GM19193 (cell line): ENCODE data around the gene LNPEP.

Experiments
- POLR2A ChIP-seq: IDR thresholded peaks from 4 replicates; pipeline ENCODE4 v1.6.1; 2011; ENCODE audit not compliant: insufficient read depth, insufficient read length; ENCODE audit errors: extremely low read depth

LNPEP gene

DNA sequence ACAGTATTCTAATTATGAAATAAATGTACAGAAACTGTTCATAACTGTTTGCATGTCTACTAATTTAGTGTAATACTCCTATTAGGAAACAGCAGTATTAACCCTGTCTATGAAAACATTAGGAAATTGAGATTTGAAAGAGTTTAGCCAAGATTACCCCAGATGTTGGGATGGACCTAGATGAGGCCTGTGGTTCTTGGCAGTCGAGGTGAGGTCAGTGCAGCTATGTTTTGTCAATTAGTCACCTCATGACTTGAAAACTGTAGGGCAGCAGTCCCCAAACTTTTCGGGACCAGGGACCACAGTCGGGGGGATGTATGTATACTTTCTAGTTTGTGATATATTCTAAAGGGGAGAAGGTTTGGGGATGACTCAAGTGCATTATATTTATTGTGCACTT, 4.7 kb downstream of the LNPEP start:
- TF ChIP-seq POLR2A: no peak

DNA sequence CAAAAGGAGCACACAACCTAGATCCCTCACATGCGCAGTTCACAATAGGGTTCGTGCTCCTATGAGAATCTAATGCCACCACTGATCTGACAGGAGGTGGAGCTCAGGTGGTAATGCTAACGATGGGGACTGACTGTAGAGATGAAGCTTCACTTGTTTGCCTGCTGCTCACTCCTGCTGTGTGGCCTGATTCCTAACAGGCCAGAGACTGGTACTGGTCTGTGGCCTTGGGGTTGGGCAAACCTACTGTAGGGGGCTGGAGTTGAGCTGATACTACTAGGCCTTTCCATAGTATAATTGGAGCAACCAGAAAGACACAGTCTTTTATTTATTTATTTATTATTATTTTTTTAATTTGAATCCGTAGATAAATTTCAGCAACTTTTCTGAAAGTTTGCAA, 5.3 kb downstream of the LNPEP start:
- TF ChIP-seq POLR2A: no peak

DNA sequence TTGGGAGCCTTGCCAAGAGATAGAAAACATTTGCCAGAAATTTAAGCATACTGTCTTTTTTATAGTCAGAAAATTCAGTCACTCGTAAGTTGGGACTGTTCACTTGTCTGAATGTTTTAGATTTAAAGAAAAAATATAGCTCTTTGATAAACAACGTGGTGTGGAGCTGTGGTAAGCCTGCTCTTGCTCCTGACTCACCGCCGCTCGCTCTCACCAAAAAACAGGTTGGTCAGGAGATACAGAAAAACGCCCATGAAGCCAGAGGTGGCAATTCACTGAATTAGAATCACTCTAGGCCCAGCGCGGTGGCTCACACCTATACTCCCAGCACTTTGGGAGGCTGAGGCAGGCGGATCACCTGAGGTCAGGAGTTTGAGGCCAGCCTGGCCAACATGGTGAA, 6.2 kb downstream of the LNPEP start:
- no peak for TF ChIP-seq POLR2A

DNA sequence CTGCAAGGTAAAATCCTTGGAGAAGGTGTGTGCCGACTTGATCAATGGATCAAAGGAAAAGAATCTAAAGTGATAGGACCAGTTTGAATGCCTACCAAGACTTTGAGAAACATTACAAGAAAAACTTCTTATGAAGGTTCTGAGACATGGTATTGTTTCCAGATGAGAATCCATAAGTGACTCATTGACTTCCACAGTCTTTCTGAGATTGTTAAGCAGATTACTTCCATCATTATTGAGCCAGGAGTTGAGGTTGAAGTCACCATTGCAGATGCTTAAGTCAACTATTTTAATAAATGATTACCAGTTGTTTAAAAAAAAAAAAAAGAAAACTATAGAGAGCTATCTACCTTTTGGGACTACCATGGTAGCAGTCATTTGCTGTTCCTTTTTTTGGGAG, 7.0 kb downstream of the LNPEP start:
- no peak for TF ChIP-seq POLR2A

DNA sequence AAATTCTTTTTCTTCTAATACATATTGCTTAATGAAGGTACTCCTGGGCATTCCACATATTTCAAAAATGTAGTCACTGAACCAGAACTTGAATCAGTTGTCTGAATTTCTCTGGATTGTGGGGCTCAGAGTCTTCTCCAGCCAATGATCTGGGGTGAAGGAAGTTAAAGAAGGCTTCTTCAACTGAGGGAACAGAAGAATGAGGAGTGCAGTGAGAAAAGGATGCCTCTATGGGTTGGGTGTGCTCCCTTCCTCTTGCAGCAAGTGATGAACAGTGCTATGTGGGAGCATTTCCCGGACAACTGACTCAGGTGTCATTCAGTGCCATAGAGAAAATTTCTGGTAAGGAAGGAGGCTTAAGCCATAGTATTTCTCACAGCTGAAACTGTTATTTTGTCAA, 7.9 kb downstream of the LNPEP start:
- no peak for TF ChIP-seq POLR2A

DNA sequence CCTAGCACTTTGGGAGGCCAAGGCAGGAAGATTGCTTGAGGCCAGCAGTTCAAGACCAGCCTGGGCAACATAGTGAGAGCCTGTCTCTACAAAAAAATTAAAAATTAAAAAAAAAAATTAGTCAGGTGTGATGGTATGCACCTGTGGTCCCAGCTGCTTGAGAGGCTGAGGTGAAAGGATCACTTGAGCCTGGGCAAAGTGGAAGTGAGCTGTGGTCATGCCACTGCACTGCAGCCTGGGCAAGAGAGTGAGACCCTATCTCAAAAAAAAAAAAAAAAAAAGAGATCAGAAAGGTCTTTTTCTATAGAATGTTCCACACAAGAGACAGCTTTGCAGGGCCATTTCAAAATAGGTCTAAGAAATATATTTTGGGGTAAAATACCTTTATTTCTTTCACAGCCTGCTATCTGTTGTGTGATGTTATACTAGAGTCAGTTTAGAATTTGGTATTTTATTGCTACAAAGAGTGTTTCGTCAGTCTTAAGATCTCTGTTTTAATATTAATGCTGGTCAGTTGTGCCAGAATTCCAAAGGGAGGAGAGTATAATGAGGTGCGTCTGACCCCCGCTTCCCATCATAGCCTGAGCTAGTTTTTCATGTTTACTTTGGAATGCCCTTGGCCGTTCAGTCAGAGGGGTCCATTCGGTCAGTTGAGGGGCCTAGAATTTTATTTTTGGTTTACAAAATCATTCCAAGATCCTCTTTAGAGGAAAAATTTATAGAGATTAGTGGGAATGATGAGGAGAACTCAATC, 9.4 kb downstream of the LNPEP start:
- TF ChIP-seq POLR2A: no peak

DNA sequence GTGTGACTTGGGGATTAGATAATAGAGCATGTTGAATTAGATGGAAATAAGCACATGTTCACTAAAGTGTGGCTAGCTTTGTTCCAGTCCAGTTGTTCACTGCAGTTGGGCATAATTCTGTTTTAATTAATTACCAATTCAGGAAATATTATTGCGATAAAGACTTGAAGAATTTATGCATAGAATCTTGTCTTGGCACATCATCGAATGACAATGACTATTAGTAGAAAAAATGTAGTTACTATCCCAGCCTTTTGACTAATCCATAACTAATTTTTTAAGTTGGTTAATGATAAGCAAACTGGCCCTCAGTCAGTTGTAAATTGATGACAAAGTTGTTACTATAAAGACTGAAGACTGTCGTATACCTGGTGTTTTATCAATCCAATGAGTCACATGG, 10.5 kb downstream of the LNPEP start:
- no peak for TF ChIP-seq POLR2A

DNA sequence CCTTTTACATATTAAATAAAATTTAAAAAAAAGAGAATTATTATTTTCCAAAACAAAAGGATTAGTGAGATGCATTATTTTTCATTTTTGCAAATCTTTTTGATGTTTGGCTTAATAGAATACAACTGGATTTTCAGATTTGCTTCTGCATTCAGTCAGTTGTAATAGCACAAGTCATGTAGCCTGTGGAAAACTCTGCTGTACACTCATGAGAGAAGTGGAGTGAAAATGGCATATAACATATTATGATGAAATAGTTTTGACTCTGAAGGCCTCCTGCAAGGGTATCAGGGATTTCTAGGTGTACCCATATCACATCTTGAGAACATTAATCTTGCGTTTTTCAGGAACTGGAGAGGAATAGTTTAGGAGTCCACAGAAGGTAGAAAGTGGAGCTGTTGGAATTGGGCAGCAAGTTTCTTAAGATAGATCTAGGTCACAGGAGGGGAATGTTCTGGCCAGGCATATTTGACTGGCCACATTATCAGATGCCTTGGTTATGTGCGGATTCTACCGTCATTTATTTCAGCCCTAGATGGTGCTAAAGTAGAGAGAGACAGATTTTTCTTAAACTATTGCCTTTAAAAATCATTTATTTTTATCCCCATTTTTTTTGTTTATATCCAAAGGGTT, 16.4 kb downstream of the LNPEP start:
- TF ChIP-seq POLR2A: no peak

DNA sequence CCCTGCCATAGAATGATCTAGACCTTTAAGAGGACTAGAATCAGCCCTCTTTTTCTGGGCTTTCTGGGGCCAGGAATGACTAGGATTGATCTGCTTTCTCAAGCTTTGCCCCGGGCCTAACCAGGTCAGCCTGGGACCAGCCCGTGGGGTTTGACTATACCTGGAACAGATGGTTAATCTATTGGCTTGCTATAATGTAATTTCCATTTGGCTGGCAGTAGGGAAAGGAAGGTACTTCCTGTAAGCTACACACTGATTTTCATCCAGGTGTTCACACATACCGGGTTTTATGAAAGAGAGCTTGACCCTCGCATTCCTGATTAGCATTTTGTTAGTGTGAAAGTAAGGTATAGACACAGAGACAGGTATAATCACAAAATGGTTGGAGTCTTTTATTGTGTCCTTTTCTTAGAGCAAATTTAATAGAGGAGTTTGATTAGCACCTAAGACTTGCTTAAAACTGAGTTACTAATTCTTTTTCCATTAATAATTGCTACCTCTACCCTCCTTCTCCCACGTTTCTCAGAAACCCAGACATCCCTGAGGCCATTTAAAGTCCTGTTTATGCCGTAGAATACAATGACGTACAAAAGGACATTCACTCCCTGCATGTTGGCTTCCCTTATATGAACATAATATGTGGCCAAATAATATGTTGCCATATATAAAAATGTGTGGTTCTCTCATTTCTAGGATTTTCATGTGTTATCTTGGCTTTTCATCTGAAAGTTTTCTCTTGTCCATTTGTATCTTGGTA, 17.3 kb downstream of the LNPEP start:
- no peak for TF ChIP-seq POLR2A

DNA sequence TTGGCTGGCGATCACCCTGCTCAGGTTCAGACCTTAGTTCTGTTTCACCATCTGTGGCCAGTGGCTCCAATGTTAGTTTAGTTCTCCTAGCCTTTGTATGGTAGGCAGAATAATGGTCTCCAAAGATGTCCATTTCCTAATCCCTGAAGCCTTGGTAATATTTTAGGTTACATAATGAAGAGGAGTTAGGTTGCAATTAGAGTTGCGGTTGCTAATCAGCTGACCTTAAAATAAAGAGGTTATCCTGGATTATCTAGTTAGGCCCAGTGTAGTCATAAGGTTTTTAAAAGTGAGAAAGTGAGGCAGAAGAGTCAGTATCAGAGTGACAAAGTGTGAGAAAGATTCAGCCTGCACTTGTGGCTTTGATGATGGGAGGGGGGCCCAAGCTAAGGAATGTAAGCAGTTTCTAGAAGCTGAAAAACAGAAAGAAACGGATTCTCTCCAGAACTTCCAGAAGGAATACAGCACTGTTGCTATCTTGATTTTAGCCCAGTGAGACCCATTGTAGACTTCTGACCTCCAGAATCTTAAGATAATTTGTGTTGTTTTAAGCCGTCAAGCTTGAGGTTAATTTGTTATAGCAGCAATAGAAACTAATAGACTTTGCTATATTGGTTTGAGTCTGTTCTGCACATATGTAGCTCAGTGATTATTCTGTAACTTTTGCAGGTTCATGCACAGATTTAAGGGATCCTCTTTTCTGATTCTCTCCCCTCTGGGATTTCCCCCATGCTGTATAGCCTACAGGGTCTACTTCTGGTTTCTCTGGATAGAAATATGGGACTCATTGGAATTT, 21.6 kb downstream of the LNPEP start:
- no peak for TF ChIP-seq POLR2A

DNA sequence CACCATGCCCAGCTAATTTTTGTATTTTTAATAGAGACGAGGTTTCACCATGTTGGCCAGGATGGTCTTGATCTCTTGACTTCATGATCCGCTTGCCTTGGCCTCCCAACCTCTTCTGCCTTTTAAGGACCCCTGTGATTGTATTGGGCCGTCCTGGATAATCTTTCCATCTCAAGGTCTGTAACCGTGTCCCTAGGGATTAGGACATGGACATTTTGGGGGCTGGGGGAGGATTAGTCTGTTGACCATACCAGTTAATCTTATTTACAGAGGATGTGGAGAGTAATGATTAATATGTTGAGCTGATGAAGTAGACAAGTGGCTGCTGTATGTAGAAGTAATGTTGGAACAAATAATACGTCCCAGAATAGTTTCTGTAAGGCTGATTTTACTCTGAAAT, 23.1 kb downstream of the LNPEP start:
- no peak for TF ChIP-seq POLR2A

DNA sequence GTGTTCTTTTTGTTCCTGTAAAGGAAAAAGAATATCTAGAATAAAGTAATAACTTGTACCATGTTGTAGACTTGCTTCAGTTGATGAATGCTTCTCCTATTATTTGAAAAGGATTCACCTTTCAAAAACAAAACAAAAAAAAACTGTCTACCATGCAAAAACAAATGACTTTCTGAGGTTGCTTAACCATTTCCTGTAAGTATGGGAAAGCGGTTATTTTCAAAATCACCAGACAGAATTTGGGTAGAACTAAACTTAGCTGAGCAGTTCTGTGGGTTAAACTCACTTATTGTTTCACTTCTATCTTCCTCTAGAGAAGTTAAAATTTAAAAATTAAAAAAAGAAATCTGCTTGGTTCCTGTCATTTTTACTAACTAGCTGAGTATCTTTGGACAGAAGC, 25.2 kb downstream of the LNPEP start:
- no peak for TF ChIP-seq POLR2A

DNA sequence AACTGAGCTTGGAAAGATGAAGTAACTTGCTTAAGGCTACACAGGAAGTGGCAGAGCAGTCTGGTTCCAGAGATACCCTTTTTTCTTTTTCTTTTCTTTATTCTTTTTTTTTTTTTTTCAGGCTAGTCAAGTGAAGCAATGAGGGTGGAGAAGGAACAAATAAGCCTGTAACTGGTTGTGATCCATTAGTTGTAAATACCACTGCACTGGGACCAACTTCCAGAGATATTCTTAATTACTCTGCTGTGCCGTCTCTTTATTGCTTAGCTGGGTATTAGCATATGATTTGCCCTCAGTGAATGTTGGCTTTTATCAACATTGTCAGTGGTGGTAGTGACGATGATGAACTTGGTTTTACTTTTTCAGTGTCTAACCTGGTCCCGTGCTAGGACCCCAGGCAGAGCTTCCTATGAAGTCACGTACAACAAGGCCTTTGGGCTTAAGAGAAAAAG, 26.7 kb downstream of the LNPEP start:
- no peak for TF ChIP-seq POLR2A

DNA sequence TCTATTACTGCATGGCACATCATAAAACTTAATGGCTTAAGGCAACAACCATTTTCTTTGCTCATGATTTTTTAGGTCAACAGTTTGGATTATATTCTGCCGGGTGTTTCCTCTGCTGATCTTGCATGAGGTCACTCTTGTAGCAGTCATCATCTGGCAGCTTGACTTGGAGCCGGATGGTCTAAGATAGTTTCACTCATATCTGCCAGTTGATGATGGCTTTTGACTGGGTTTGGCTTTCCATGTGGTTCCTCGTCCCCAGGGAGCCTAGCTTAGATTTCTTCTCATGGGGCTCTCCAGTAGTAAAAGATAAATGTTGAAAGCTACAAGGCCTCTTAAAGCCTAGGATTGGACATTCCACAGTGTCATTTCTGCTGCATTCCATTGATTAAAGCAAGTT, 27.4 kb downstream of the LNPEP start:
- no peak for TF ChIP-seq POLR2A

DNA sequence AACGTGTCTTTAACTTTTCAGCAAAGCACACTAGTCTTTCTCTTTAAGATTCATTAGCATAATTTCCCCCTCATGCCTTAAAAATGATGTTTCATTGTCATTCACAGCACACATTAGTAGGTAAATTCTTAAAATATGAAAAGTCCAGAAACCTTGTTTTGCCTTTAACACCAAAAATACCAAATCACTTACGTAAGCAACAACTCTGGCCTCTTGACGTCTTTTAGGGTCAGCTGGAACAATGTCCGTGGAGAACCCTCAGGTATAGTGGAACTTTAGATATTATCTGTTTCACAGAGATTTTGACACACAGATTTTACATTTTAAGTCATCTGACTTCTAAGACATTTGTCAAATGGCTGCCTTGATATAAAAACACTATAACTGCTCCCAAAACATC, 30.9 kb downstream of the LNPEP start:
- TF ChIP-seq POLR2A: no peak

DNA sequence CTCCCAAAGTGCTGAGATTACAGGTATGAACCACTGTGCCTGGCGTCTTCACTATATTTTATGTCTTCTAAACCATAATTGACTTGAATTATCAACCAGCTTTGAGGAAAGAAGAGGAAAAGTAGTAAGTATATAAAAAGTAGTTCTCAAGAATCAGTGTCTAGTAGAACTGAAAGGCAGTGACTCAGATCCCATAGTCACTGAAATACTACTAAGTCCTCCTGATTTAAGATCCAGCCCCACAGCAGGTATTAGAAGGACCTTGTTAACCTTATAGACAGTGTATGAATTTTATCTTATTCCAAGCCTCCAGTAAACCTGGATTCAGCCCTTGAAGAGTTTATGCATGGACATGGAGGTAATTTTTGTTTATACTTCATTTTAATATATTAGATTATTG, 31.5 kb downstream of the LNPEP start:
- TF ChIP-seq POLR2A: no peak

DNA sequence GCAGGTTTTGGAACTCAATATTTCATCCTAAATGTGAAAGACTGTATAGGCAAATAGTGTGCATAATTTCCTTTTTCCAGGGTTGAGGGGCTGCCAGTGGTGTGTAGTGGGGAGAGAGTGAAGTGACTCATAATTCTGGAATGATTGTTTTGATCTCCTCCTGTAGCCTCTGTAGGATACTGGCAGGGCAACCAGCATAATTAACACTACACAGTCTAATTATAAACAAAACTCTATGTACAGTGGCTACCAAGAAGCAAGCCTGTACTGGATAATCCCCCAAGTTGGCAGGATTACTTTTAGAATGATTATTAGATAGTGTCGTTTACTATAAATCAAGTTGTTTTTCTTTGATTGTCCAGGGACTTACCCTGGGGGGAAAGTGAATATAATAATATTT, 32.2 kb downstream of the LNPEP start:
- no peak for TF ChIP-seq POLR2A
